NCI-H524 (cell line): Measurements from ENCODE around the gene SHROOM4.
A peak's percentile ranks its signal among the peaks of the same experiment; 100 is the strongest.

ENCODE experiments used
- DNase-seq, 2 experiments: peaks; one replicate each; lab custom pipeline; 2025; lab: John Stamatoyannopoulos, UW

SHROOM4 gene

GRCh38 chrX:50618788-50619558 is 195.0 kb downstream of the SHROOM4 start:
- no peak for DNase-seq

GRCh38 chrX:50617183-50617582 is 196.8 kb downstream of the SHROOM4 start:
- no peak for DNase-seq

- DNase-seq, result no peak
Measured at GRCh38 chrX:50615570-50616158, 198.3 kb downstream of the SHROOM4 start.

- no peak for DNase-seq
Measured at GRCh38 chrX:50614460-50614859, 199.5 kb downstream of the SHROOM4 start.

GRCh38 chrX:50613846-50614245 is 200.1 kb downstream of the SHROOM4 start:
- no peak for DNase-seq

- DNase-seq, result no peak
Measured at GRCh38 chrX:50609796-50610195, 204.2 kb downstream of the SHROOM4 start.

GRCh38 chrX:50606300-50606950 is 207.6 kb downstream of the SHROOM4 start:
- DNase-seq, result no peak

GRCh38 chrX:50596056-50596455 is 217.9 kb downstream of the SHROOM4 start:
- no peak for DNase-seq

GRCh38 chrX:50594788-50595187 is 219.2 kb downstream of the SHROOM4 start:
- no peak for DNase-seq

- DNase-seq, result no peak
Measured at GRCh38 chrX:50586980-50587379, 227.0 kb downstream of the SHROOM4 start.

- no peak for DNase-seq
Measured at GRCh38 chrX:50586407-50586806, 227.6 kb downstream of the SHROOM4 start.

GRCh38 chrX:50581405-50581804 is 232.6 kb downstream of the SHROOM4 start:
- DNase-seq, result no peak

GRCh38 chrX:50579955-50580354 is 234.0 kb downstream of the SHROOM4 start:
- DNase-seq, result peak; percentile 48 to 63

GRCh38 chrX:50577326-50577725 is 236.7 kb downstream of the SHROOM4 start:
- no peak for DNase-seq

- DNase-seq, result no peak
Measured at GRCh38 chrX:50567636-50568035, 246.4 kb downstream of the SHROOM4 start.

- no peak for DNase-seq
Measured at GRCh38 chrX:50565718-50566117, 248.3 kb downstream of the SHROOM4 start.
